GM21515 (cell line): ENCODE measurements around the gene SOCS1.
A peak's percentile ranks its signal among the peaks of the same experiment; 100 is the strongest.

Source experiments
- ATAC-seq: cut with Tn5 transposase; IDR thresholded peaks from one replicate; pipeline ENCODE4 v1.9.1; 2021; ENCODE audit not compliant: unreplicated experiment

The SOCS1 gene

DNA sequence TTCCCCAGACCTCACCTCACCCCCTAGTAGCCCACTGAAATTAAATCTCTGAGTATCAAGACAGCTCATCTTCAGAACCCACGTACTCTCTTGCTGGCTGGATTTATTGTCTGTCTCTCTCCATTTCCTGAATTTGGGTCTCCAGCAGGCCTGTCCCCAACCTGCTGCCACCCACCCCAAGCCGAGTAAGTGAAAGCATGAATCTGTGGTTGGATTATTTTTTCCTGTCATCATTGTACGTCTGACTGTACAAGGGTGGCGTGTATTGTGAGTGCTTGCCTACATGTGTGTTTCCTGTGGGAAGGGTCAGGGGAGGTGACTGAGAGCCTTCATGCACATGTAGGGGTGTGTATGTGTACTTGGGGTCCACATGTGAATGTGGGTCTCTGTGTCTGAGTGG is 7.7 kb upstream of the SOCS1 start:
- ATAC-seq = no peak

DNA sequence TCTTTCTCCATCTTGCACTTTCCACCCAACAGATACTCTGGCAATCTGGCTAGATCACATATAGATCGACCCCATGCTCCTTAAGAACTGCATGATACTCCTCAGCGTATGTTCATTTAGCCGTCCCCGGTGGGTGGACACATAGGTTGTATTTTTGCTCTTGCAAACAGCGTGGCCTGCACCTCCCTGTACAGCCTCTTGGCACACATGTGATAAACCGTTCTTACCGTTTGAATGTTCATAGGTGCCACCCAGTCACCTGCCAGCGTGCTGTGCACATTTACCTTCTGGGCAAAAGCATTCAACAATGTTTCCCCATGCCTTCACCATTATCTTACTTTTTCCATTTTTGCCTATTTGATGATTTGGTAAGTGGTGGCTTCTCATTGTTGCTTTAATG is 6.9 kb upstream of the SOCS1 start:
- no peak for ATAC-seq

DNA sequence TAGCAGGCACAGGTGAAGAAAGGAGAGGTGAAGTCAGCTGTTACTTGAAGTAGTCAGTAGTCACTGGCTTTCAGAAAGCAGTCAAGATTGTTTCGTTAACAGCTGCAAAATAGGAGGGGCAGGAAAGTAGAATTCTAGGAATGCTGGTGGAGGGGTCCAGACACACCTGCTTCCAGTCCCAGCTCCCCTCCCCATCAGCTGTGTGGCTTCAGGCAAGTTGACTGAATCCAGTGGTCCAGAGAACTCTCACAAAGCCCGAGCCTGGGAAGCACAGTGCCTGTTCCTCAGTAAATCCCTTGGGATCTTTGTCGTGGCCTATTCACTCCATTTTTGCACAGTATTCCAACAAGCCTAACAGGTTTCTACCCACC is 4.6 kb upstream of the SOCS1 start:
- no peak for ATAC-seq

DNA sequence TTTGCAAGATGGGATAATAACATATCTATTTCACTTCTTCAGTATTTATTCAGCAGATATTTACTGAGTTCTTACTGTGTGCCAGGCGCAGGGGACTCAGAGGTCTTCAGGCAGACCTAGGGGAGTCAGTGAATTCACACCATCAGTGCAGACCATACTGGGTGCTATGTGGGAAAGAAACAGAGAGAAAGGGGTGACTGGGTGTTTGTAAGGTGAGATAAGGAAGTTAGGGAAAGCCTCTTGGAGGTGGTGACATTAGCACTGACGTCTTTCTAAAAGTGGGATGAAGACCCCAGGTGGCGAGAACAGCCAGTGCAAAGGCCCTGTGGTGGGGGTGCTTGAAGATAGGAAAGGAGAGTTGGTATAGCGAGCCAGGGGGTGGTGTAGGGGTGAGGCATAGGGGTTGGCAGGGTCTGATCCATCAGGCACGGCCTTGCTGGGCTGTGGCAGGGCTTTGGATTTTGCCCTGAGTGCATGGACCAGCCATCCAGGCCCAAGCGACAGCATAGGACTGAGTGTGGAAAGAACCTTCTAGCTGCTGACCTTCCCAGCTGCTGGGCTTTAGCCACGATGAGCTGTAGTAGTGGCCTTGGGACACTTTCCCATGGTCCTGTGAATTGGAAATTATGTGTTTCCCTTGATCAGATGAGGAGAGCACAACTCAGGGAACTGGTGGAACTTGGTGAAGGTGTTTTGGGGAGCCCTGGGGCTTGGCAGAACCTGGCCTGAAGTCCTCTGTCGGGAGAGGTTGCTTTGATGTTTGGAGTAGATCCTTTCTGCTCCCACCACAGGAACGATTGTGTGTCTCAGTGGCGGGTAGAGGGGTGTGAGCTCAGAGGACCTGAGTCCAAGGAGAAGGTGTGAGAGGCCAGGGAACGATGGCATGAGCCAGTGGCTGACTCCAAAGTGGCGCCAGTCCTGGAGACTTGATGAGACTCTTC is 3.9 kb upstream of the SOCS1 start:
- ATAC-seq = no peak

DNA sequence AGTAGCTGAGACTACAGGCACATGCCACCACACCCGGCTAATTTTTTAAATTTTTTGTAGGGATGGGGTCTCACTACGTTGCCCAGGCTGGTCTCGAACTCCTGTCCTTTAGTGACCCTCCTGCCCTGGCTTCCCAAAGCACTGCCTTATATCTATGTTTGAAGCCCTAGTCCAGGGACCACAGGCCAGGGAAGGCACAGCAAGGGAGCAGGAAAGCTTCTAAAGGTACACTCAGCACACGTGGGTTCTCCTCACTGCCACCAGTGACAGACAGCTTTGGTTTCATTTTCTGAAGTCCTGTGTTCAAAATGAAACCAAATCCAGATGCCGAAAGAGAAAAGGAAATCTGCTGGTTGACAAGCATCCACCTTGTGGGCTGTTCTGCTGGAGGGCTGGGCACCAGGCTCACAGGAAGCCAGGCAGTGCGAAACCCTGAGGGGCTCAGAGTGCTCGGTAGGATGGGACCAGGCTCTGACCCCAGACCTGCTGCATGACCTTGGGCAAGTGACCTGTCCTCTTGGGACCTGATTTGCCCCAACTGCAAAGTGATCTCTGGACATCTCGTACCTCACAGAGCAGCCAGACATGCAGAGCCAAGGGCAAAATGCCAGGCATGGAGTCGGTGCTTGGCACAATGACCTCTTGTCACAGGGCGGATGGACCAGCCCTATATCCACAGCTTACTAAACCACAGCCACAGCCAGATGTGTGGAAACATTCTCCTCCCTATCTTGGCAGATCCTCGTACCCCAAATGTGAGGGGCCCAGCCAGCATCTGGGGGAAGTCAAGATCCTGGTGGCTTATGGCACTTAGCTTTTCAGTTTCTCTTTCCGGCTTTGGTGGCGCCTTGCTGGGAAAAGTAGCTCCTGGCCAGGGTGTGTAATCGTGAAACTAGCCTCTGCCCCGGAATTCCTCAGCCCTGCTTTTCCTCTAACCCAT is 2.8 kb upstream of the SOCS1 start:
- ATAC-seq = no peak

DNA sequence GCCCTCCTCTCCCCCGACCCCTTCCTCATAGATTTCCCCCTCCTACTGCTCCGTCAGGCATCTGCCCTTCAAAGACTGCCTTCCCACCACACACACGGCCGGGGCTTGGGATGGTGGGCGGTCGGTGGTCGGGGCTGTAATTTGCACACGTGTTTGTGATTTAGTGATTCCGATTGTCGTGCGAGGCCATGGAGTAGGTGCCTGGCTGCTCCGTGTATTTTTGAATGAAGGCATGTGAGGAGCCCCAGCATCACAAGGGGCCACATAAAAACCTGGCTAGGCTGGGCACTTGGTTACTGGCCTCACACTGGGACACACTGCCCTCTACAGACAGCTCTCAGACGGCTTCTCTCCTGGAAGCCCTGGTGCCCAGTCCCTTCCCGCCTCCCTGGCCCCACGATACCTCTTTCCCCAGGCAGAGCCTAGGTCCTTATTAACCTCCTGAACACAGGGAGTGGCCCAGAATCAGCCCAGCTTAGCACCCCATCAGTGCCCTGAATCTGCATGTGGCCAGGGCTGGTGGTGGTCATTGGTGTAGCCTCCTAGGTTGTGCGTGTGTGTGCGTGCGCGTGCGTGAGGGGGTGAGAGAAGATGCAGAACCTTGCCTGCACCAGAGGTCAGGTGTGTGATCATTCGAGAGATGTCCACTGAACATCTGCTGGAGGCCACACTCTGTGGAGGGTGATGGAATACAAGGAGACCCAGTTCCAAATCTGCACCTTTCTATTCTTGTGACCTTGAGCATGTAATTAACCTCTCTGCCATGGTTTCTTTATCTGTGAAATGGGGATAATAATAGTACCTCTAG is 1.3 kb upstream of the SOCS1 start:
- no peak for ATAC-seq

DNA sequence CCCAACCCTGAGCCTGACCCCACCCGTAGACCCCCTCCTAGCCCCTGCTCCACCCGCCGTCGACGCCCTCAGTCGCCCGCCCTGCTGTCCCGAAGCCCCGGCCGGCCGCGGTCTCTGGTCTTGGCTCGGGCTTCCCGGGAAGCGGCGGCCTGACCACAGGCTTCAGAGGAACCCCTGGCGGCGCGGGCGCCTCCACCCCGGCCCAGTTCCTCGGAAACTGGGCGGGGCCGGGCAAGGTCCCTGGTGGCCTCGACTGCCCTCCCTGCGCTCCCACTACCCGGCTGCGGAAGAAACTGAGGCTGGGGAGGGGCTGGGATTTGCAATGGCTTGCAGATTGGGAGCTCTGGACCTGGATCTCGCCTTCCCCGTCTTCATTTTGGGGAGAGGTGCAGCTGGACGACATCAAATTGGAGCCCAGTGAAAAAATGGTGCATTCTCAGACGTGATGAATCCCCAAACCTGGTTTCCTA is 692 bp upstream of the SOCS1 start:
- no peak for ATAC-seq

DNA sequence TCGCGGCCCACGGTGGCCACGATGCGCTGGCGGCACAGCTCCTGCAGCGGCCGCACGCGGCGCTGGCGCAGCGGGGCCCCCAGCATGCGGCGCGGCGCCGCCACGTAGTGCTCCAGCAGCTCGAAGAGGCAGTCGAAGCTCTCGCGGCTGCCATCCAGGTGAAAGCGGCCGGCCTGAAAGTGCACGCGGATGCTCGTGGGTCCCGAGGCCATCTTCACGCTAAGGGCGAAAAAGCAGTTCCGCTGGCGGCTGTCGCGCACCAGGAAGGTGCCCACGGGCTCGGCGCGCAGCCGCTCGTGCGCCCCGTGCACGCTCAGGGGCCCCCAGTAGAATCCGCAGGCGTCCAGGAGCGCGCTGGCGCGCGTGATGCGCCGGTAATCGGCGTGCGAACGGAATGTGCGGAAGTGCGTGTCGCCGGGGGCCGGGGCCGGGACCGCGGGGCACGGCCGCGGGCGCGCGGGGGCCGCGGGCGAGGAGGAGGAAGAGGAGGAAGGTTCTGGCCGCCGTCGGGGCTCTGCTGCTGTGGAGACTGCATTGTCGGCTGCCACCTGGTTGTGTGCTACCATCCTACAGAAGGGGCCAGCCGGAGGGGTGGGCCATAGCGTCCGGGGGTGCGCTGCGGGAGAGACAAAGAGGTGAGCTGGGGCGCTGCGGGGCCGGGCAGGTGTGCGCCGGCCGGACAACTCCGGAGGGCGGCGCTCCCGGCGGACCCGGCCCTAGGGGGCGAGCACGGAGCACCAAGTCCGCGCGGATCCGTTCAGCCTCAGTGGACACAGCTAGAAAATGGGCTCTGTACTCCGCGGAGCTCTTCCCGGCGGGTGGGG is 879 bp downstream of the SOCS1 start:
- peak; percentile 13 for ATAC-seq

DNA sequence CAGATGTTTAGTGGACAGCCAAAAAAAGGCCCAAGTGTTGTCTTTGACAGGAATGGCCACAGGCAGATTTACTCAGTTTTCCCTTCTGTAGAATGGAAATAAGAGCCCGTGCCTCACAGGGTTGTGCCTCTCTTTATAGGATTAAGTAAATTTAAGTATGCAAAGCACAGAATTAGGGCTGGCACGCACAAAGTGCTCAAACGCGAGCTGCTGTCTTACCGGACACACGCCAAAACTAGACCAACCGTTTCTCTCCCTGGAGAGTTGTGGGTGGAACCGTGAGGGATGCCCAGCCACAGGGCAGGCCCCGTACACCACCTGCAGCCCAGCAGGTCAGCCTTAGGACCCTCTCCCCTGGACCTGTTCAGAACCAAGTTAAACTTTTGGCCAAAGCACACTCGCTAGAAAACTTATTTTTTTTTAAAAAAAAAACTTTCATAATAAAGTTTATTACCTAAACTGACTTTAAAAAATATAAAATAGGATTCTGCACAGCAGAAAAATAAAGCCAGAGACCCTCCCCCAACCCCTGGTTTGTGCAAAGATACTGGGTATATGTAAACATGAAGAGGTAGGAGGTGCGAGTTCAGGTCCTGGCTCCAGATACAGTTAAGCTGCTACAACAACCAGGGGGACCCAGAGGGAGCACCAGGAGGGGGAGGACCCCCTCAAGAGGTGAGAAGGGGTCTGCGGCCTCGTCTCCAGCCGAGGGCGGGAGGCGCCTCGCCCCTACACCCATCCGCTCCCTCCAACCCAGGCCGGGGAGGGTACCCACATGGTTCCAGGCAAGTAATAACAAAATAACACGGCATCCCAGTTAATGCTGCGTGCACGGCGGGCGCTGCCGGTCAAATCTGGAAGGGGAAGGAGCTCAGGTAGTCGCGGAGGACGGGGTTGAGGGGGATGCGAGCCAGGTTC is 1.8 kb downstream of the SOCS1 start:
- ATAC-seq = no peak

DNA sequence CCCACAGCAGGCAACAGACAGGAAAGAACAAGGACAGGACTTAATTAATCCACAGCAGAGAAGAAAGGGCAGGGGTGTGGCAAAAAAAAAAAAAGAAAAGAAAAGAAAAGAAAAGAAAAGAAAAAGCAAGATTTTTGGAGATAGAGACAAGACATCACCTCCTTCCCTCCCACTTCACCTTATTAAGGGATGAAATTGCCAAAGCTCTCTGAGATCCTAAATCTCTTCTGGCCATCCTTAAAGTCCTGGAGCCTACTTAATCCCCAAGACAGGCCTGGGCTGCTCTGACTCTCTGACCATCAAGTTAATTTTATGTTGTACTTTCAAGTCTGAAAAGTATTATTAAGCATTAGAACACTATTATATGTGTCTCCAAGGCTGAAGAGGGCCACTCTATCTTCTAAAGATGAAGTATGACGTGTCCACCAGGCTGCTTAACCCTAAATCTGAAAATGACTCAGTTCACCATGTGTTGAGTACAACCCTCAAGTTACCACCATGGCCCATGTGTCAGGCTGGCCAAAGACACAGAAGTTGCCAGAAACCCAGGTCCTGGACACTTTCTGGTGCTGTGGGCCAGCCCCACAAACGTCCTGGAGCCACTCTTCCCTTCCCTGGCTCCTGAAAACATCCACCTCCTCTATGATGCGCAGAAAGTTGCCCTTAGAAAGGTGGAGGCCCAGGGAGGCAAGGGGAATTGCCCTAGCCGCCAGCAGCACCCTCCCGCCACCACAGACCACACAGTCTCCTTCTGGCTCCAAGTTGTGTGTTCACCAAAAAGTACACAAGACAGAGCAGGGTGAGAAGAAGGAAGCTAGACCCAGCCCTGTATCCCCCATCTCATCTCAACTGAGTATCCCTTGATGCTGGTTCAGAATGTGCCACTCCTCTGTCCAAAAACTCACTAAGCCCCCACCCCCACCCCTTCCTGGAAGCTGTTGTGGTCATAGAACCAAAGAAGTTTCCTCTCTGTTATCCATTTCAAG is 2.7 kb downstream of the SOCS1 start:
- no peak for ATAC-seq

DNA sequence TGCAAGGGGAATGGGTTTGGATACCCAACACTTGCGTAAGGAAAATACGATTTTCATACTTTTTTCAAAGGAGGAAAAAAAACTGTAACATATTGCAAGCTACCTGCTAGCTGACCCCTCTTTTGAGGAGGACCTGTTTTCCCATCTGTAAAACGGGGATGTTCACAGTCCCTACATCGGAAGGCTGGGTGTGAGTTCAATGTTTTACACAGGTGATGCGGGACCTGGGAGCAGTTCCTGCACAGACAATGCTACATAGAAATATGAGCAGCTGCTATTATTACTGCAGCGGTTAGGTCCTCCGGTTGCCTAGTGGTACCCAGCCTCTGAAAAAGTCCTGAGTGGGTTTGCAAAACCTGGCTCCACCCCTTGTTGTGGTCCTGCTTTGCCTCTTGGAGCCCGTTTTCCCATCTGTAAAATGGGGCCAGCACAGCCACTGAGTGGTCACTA is 3.5 kb downstream of the SOCS1 start:
- ATAC-seq = no peak

DNA sequence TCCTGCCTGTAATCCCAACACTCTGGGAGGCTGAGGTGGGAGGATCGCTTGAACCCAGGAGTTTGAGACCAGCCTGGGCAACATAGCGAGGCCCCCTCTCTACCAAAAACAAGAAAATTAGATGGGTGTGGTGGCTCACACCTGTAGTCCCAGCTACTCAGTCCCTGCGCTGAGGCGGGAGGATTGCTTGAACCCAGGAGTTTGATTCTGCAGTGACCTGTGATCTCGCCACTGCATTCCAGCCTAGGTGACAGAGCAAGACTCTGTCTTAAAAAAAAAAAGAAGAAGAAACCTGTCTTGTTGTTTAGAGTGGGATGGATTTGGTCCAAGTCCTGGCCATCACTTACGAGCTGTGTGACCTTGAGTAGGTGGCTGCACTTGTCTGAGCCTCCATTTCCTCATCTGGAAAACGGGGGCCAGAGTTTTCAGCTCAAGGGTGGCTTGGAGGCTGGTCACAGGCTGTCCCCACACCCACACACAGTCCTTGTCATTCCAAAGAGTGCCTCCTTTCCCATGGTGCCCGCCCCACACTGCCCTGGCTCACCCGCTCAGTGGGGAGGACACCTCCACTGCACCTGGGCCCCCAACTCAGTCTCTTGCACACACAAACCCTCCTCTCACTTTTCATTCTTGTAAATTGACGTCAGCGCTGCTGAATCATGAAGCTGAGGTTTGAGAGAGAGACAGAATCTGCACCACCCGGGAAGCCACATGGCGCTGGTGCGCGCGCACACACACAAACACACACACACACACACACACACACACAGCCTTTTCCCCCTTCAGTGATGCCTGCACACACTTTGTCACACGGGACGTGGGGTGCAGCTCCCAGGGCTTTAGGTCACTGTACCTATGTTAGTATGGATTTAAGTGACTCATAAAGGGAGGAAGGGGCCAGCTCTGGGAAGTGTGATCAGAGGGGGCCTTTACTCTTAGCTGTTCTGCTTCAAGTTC is 4.2 kb downstream of the SOCS1 start:
- ATAC-seq = no peak

DNA sequence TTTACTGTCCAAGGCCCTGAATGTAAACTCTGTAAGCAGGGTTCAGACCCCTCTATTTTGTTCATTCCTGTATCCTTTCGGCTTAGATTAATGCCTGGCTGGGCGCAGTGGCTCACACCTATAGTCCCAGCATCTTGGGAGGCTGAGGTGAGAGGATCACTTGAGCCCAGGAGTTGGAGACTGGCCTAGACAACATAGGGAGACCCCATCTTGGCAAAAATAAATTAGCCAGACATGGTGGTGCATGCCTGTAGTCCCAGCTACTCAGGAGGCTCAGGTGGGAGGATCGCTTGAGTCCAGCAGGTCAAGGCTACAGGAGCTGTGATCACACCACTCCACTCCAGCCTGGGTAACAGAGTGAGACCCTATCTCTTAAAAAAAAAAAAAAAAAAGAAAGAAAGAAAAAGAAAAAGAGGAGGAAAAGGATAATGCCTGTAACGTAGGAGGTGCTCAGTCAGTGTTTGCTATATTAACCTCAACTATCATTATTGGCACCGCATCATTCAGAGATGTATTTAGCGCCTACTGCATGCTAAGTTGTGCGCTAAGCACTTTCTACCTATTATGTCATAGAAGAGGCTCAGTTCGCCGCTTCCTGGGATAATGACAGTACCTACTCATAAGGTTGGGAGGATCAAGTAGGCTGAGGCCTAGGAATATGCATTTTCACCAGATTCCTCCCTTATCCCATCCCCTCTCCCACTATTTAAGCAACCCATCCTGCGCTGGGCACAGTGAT is 5.0 kb downstream of the SOCS1 start:
- ATAC-seq = no peak

DNA sequence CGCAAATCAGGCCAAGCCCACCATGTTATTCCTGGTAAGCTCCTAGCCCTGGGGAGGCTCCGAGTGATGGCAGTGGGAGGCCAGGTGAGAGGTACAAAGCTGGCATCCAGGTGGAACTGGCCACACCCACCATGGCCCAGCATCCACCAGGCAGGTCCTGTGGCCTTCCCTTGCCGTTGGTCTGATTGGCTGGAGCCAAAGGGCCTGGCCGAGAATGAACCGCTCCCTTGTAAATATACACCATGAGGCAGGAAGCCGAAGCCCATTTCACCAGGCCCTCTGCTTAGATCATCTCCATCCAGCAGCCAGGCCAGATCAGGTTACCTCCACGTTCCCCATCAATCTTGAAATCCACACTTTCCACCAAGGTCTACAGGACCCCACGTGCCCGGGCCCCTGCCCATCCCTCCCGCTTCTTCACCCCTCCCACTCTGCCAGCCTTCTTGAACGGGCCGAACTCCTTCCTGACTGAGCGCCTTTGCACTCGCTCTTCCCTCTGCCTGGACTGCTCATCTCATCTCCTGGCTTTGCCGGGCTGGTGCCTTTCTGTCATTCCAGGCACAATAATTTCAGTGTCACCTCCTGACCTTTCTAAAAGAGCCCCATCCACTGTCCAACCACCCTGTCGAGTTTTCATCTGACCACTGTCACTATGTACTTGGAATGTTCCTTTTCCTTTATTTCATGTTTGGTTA is 5.8 kb downstream of the SOCS1 start:
- ATAC-seq = no peak
